Prostate gland (tissue), 2 donors: Measurements from ENCODE around the gene NNAT.

Experiments used
- POLR2AphosphoS5 ChIP-seq: sonication (generic); formaldehyde crosslinking; IDR thresholded peaks from one replicate; pipeline ENCODE4 v1.6.1; 2017; ENCODE audit warnings: antibody characterized with exemption
- TF ChIP-seq, protein P1 (sequence below), 4 experiments: fragments of 200-600 bp in 2 of 4; fragments of 450-650 bp in 2 of 4; sonication (generic) in 2 of 4; IDR thresholded peaks; 1 replicate in 3 of 4; 2 replicates in 1 of 4; pipeline ENCODE4 v1.5.1; 2016 to 2019; ENCODE audit warnings: antibody characterized with exemption in 4 of 4, mild to moderate bottlenecking in 2 of 4, moderate library complexity in 2 of 4

DNA sequence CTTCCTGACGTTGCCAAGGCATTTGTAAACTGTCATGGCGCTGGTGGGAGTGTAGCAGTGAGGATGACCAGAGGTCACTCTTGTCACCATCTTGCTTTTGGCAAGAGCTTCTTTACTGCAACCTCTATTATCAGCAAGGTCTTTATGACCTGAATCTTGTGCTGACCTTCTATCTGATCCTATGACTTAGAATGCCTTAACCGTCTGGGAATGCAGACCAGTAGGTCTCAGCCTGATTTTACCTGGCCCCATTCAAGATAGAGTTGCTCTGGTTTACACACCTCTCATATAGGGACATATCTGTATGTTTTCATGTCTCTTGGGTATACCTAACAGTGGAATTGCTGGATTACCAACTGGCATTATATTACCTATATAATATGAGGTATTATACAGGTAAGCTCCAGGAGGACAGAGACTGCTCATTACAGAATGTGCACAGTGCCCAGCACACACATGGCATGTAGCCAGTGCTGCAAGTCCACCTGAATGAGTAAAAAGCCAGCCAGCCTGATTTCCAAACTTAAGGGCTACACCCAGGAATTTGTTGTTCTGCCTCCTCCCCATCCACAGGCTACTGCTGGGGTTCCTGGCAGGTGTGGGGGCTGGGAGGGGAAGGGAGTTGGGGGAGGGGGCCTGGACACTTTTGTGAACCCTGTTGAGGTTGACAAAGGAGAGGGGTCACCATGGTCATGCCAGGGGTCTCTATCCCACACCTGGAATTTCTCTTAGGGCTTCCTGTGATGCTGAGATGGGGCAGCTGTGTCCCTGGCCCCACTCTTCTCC lies 41.8 kb downstream of the NNAT start:
- TF ChIP-seq POLR2AphosphoS5 = no peak
- TF ChIP-seq, protein P1, sequence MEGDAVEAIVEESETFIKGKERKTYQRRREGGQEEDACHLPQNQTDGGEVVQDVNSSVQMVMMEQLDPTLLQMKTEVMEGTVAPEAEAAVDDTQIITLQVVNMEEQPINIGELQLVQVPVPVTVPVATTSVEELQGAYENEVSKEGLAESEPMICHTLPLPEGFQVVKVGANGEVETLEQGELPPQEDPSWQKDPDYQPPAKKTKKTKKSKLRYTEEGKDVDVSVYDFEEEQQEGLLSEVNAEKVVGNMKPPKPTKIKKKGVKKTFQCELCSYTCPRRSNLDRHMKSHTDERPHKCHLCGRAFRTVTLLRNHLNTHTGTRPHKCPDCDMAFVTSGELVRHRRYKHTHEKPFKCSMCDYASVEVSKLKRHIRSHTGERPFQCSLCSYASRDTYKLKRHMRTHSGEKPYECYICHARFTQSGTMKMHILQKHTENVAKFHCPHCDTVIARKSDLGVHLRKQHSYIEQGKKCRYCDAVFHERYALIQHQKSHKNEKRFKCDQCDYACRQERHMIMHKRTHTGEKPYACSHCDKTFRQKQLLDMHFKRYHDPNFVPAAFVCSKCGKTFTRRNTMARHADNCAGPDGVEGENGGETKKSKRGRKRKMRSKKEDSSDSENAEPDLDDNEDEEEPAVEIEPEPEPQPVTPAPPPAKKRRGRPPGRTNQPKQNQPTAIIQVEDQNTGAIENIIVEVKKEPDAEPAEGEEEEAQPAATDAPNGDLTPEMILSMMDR (IDR thresholded peaks at IDR 0.05) = no peak
